Measurements from ENCODE around the gene BTBD19.
"Not testable (repeated sequence)": the region's sequence is repeated elsewhere in the genome, so short reads cannot be mapped to it uniquely, and the experiment has no call there.

Gene BTBD19

GRCh38 chr1:44829506-44830384, 21.4 kb downstream of the BTBD19 start:
- DNase-seq, result no peak

GRCh38 chr1:44830900-44831304, 22.6 kb downstream of the BTBD19 start:
- no peak for DNase-seq

DNA sequence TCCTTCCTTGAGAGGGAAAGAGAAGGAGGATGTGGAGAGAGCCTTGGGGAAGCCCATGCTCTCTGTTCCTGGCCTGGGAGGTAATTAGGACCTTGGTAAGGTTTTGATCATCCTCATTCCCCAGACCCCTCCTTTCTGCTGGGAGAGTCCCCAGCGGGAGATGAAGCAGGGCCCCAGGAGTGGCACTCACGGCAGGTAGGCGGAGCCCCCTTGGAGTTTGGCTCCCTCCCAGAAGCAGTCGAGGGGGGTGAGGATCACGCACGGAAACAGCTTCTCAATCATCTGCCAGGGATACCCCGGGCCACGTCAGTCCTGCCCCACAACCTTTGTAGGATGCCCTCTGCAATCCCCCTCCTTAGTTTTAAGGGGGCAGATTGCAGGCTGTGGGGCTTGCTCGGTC, 23.2 kb downstream of the BTBD19 start:
- no peak for DNase-seq

DNA sequence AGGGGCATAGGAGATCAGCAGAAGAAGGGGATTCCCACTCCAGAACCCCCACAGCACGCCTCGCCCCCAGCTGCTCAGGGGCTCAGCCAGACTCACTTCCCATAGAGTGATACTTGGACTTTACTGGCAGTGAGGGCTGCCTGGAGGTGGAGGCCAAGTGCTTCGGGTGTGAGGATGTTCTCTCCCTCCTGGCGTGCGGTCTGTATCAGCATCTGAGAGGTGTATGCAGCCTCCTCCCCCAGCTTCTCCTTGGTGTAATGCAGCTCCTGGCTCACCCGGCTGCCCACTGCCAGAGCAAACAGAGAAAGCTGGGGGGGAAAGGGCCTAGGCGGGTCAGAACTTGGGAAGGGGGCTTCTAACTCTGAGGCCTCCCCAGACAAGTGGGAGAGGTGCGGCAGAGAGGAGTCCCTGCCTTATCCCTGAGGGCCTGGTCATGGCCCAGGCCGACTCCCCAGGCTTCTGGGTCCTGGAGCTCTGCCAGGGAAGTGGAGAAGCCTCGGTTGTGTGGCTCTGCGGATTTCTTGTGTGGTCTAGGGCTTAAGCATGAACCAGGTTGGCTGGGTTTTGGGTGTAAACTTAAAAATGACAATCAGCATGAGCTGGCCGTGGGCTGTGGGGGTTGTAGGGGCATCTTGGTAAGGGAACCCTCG, 23.9 kb downstream of the BTBD19 start:
- no peak for DNase-seq

DNA sequence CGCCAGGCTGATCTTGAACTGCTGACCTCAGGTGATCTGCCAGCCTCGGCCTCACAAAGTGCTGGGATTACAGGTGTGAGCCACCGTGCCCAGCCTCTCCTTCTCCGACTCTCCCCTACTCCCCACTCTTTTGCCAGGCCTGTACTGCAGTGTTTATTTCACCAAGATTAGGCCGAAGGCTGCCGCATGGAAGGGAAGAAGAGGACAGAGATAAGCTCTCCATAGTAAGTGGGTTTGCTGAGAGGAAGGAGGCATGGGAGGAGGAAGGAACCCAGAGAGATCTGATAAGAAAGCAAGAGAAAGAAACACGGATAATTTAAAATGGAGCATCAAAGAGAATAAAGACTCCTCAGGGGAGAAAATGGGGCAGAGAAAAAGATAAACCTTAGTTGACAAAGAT, 26.0 kb downstream of the BTBD19 start:
- DNase-seq, result no peak

DNA sequence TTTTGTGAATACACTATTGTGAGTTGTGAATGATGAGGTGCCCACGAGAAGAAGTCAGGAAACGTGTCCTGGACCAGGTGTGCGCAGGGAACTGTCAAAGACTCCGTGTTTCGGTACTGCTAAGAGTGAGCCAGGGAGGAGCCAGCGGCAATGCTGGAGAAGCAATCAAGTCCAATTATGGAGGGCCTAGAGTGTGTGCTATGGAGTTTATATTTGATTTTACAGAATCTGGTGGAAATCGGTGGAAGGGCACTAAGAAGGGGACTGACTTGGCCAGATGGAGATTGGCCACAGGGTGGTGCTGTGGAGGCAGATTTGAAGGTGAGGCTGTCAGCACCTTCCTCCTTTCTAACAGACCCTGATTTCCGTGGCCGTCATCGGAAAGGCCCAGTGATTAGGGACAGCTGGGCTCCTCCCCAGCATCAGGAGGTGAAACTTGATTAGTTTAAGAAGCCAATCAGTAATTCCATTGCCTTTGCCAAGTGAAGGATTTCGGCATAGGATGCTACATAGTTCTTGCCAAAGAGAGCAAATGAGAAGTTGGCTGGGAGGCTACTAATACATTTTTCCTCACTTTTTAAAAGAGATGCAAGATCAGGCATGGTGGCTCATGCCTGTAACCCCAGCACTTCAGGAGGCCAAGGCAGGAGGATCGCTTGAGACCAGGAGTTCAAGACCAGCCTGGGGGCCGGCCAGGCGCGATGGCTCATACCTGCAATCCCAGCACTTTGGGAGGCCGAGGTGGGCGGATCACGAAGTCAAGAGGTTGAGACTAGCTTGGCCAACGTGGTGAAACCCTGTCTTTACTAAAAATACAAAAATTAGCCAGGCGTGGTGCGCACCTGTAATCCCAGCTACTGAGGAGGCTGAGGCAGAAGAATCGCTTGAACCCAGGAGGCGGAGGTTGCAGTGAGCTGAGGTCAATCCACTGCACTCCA, 27.7 kb downstream of the BTBD19 start:
- DNase-seq, result peak; percentile 73

GRCh38 chr1:44838294-44838693, 30.0 kb downstream of the BTBD19 start:
- DNase-seq, result not testable (repeated sequence)

DNA sequence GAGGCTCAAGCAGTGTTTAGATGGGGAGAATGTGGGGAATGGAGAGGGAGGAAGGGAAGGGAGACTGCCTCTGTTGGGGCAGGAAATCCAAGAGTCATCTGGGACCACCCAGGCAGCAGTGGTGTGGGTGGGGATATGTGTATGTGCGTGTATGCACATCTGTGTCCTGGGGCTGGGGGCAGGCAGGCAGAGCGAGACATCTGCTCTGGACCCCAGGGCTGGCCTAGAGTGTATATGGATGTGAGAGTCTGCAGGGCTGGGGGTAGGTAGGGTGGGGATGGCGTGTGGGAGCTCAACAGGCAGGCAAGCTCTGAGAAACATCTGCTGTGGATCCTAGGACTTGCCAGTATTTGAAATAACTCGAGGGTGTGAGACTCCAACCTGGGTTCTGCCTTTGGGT, 31.3 kb downstream of the BTBD19 start:
- no peak for DNase-seq

DNA sequence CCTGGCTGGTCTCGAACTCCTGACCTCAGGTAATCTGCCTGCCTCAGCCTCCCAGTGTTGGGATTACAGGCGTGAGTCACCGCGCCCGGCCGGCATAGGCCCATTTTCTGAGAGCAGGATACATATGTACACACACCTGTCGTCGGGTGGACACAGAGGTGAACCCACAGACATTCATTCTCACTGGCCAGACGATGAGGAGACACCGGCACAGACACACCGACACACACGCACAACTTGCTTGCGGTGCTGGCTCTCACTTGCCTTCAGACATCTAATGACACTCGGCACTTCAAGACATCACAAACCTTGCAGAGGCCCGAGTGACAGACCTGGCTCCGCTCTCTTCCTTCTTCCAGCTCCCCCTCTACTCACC, 34.2 kb downstream of the BTBD19 start:
- no peak for DNase-seq

- DNase-seq, result peak; percentile 79
Measured at GRCh38 chr1:44842862-44843655, 34.7 kb downstream of the BTBD19 start, which contains the start of gene PTCH2. TSS of gene PTCH2 (minus strand) at chr1:44843253. CDS start at chr1:44842932, 321 bp downstream.

DNA sequence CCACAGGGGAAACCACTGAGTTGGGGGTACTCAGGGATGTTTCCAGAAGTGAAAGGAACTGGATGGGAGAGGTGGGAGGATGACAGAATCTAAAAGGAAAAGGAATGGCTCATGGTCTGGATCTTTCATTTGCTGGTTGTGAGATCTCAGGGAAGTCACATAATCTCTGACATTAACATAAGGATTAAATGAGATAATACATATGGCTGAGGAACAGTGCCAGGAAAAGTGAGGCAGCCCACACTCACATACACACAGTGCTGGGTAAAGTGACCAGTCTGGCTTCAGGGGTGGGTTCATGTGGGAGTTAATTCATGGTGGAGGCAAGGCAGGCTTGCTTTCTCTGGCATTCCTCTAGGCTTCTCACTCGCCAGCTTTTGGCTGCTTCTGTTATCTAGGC, 38.7 kb downstream of the BTBD19 start:
- no peak for DNase-seq

DNA sequence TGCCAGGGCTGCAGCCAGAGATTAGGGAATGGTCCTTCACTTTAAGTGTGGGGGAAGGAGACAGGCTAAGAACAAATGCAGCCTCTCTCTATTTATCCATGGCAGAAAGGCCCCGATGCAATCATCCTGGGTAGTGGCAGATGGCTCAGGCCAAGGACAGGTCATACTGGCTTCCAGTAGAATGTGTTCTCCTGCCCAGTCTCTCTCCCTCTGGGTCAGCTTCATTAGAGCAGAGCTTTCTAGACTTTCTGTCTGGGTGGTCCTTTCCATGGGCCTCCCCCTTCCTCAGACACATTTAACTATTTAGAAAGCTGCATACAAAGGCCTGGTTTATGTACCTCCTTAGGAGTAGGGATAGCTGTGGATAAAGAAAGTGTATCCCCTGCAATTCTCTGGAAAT, 39.5 kb downstream of the BTBD19 start:
- no peak for DNase-seq

GRCh38 chr1:44848456-44849181, 40.3 kb downstream of the BTBD19 start:
- DNase-seq, result no peak

GRCh38 chr1:44849575-44850132, 41.3 kb downstream of the BTBD19 start:
- DNase-seq, result no peak

GRCh38 chr1:44851308-44851707, 43.0 kb downstream of the BTBD19 start:
- no peak for DNase-seq

DNA sequence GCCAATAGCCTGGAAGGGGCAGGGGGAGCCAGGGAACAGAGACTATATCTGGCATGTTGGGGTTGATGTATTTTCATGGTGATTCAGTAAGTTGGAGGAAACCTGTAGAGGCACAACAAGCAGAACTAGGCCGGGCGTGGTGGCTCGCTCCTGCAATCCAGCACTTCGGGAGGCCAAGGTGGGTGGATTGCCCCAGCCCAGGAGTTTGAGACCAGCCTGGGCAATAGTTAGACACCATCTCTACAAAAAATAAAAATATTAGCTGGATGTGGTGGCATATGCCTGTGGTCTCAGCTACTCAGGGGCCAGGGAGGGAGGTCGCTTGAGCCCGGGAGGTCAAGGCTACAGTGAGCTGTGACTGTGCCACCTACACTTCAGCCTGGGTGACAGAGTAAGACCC, 44.9 kb downstream of the BTBD19 start:
- no peak for DNase-seq

GRCh38 chr1:44854970-44855369, 46.6 kb downstream of the BTBD19 start:
- DNase-seq, result no peak

DNA sequence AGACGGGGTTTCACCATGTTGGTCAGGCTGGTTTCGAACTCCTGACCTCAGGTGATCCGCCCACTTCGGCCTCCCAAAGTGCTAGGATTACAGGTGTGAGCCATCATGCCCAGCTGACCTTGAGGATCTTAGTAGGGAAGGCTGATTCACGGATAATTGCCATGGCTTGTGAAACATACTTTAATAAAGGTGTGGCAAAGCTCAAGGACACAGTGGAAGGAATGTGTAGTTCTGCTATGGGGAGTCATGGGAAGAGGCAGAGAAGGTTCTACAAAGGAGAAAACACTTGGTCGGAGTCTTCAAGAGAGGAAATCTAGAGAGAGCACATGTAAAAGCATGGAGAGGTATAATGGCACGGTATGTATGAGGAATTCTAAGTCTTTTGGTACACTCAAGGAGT, 47.4 kb downstream of the BTBD19 start:
- DNase-seq, result no peak

GRCh38 chr1:44857446-44857845, 49.1 kb downstream of the BTBD19 start:
- no peak for DNase-seq

DNA sequence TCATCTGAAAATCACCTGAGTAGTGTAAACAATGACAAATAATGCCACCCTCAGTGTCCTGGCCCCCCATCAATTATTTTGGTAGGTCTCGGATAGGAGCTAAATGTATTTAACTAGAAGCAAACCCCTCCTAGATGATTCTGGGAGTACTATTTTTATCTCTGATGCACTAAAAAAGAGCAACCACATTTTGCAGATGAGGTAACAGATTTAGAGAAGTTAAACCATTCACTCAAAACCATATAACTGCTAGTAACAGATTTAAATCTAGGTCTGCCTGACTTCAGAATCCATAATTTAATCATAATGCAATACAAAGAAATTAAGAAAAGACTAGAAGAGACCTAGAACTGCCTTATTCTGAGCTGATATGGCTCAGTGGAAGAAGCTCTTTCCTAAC, 52.0 kb downstream of the BTBD19 start:
- DNase-seq, result no peak

GRCh38 chr1:44860891-44861425, 52.6 kb downstream of the BTBD19 start:
- DNase-seq, result no peak
